KBM-7 (cell line): ENCODE results near the gene LCE5A.
"Not testable (repeated sequence)": the region's sequence is repeated elsewhere in the genome, so short reads cannot be mapped to it uniquely, and the experiment has no call there.

Experiments
- DNase-seq: peaks from one replicate; pipeline ENCODE4 v3.0.0-alpha.2; 2015
- in situ Hi-C: fragments of 300-500 bp; cut with MboI; formaldehyde crosslinking; loops from 2 replicates; pipeline ENCODE4 v1.14.3; 2020; ENCODE audit warnings: low sequenced_read_pairs, low pct_unique_long_range_greater_than_20kb, mixed read lengths

The LCE5A gene

DNA sequence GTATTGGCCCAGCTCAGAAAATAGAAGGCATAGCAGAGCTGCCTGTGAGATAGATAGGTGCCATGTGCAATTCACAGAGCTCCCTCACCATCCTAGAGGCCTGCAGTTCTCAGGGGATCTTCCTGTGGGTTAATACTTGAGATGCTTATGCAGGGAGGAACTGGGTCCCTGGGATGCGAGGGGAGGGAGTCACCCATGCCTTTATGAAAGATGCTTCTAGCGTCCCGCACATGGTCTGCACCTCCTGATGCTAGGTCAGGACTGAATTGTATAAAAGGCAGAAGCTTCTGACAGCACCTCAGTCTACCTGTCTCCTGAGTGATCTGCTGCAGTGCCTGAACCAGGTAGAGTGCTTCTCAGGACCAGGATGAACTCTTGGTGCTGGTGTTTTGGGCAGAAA lies at the start of gene LCE5A:
Gene LCE5A (plus strand): TSS at position 301 of the 400 bp plus-strand sequence. CDS start 732 bp downstream, outside the sequence.
- in situ Hi-C loops: no loop called here
- no peak for DNase-seq

DNA sequence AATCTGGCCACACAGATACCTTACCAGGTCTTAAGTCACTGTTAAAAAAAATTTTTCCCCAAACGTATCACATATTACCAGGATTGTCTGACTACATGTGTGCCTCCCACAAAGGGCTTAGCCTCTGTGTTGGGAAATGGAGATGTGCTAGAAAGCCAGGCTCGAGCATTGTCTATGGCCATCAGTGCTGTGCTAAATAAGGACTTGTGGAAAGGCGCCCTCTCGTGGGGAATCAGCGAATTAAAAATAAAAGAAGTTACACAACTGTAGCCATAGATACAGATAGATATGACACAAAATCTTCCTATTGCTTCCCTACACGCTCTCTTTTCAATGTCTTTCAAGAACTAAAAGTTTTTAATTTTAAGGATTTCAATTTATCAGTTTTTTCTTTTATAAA lies 49.1 kb upstream of the LCE5A start:
- in situ Hi-C loops: no loop called here
- DNase-seq: peak; percentile 62

GRCh38 chr1:152462636-152463035 lies 48.0 kb upstream of the LCE5A start:
- DNase-seq: no peak
- in situ Hi-C loops: no loop called here

- no peak for DNase-seq
- in situ Hi-C loops: no loop called here
Measured at GRCh38 chr1:152466217-152466616, 44.4 kb upstream of the LCE5A start.

DNA sequence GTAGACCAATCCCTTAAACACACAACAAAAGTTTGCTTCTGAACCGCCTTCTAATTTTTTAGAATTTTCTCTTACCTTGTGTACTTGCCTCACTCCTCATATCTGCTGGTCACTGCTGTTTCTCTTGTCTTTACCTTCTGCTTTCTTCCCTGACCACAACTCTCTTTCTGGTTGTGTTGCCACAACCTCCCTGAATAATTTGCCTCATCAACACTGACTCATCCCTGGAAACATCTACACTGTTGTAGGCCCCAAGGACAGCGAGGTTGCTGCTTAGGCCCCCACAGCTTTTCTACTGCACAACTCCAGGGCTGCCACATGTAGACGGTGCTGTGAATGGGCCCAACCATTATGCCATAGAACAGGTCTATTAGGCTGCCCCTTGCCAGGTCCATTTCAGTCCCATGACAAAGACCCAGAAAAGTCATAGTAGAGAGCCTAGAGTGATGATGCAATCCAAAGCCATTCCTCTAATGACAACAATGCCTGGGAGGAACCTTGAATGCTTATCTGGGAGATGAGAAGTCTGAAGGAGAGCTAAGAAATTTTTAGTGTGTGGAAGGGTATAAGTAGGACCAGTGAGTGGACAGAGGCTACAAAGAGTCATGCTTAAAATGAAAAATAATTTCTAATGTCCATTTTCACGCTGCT lies 36.6 kb upstream of the LCE5A start:
- in situ Hi-C loops: no loop called here
- DNase-seq: no peak

DNA sequence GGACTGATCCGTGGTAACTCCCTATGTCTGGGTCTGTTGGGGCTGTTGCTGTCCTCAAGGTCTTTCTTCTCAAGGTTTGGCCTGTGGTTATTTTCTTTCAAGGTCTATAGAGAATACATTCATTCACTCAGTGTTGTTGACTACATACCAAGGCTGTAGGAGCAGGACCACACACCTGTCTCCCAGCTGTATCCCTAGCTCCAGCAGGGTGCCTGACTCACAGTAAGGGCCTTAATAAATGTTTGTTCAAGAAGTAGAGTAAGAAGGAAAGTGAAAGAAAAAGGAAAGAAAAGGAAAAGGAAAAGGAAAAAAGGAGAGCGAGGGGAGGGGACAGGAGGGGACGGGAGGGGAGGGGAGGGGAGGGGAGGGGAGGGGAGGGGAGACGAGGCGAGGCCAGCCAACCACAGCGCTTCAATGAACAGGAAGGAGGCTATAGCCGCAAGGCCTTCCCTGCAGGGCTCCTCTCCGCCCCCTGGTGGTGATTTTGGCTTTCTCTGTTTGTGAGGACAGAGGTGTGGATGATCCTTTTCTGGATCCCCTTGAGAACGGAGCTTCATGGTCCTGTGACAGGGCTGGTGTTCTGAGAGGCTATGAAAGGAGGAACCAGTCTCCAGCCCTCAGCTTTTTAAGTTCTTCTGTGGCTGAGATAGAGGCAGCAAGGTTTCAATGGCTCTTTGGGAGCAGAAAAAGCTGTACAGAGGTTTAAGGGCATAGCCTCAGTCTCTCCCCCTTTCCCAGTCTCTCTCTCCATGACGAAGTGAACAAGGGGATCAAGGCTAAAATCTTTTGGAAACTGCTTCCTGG lies 30.6 kb upstream of the LCE5A start:
- DNase-seq: peak; percentile 45
- in situ Hi-C loops: no loop called here

DNA sequence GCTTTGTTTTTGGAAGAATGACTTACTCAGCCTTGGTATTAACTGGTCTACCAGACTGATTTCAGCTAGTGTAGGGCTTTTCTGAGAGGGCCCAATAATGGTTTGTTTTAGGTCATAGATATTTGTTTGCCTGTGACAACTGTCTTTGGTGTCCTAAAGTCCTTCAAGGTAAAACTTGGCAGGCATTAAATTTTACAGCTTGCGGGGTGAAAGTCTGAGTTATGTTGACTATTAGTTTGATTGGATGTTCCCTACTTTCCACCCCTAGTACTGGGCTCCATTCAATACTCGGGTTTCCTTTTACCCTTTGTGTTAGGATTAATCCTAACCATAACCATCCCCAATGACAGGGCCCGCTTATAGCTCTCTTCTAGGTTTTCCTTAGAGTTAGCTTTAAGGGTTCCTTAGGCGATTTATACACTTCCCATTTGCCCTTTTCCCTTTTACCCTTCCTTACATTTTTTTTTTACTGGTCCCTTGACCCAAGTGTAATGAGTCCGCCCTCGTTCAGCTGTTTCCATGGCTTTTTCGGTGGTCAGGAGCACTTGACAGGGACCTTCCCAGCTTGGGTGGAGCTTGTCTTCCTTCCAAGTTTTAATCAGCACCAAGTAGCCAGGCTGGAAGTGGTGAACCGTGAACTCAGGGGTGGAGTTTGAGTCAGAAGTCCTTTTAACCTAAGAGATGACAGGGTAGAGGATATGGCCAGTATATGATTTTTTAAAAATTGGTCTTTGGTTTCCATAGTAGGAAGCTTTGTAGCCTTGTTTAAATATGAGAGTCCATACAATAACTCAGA lies 28.5 kb upstream of the LCE5A start:
- no peak for DNase-seq
- in situ Hi-C loops: no loop called here

GRCh38 chr1:152486400-152487006 lies 24.1 kb upstream of the LCE5A start:
- in situ Hi-C loops: no loop called here
- no peak for DNase-seq

DNA sequence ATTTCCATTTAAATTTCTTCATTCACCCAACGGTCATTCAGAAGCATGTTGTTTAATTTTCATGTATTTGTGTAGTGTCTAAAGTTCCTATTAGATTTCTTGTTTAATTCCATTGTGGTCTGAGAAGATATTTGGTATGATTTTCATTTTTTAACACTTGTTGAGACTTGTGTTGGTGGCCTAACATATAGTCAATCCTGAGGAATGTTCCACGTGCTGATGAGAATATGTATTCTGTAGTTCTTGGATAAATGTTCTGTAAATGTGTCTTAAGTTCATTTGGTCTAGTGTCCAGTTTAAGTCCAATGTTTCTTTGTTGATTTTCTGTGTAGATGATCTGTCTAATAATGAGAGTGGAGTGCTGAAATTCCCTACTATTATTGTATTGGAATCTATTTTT lies 22.7 kb upstream of the LCE5A start:
- no peak for DNase-seq
- in situ Hi-C loops: no loop called here

DNA sequence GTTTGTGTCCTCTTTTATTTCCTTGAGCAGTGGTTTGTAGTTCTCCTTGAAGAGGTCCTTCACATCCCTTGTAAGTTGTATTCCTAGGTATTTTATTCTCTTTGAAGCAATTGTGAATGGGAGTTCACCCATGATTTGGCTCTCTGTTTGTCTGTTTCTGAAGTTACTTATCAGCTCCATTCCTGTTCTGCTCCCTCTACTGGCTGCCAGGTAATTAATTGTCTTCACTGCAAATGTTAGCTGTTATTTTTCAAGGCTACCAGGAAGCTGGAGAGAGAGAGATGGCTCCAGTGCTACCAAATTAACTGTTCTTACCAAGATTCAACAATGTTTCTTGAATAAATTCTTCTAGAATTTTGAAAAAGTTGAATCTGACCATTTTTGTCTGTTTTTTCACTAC lies 19.1 kb upstream of the LCE5A start:
- in situ Hi-C loops: not testable (repeated sequence)
- DNase-seq: peak; percentile 24

GRCh38 chr1:152495066-152495675 lies 15.4 kb upstream of the LCE5A start:
- in situ Hi-C loops: no loop called here

GRCh38 chr1:152497273-152497672 lies 13.3 kb upstream of the LCE5A start:
- in situ Hi-C loops: no loop called here
- DNase-seq: no peak

More at GRCh38 chr1:152495066-152495675, 15.4 kb upstream of the LCE5A start:
- peak; percentile 54 for DNase-seq

DNA sequence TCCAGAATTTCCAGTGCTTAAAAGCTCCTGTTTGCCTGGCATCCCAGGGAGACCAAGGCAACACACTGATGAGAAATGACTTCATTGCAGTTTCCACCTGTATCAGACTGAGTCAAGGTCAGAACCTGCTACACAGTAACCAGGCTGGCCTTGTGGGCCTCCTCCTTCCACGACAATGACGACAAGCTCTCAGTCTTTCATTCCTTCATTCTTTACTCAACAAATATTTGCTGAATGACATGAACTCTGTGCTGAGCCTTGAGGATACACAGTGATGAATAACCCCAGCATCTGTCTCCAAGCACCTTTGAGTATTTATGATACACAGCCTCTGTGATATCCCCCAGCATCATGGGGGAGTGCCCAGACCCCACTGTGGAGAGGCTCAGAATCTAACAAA lies 8.9 kb upstream of the LCE5A start:
- in situ Hi-C loops: no loop called here
- DNase-seq: no peak

GRCh38 chr1:152502496-152503180 lies 8.0 kb upstream of the LCE5A start:
- in situ Hi-C loops: no loop called here

DNA sequence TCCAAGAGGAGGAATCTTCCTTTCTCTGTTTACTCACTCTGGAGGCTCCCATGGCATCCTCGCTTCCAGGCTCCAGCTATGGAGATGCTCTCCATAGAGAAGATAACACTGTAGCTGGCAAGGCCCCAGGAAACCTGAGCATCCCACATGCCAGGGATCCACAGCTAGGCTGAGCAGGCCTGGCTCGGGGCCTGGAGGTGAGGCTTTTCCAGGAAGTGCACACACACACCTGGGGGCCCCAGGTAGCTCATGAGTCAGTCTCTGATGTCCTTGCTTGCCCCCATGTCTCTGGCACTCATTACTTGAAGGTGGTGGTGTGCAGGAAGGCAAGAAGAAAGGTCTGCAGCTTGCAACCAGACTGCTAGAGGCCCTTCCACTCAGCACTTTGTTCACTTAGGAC lies 5.5 kb upstream of the LCE5A start:
- in situ Hi-C loops: no loop called here
- DNase-seq: no peak

More at GRCh38 chr1:152502496-152503180, 8.0 kb upstream of the LCE5A start:
- DNase-seq: no peak

- in situ Hi-C loops: no loop called here
- DNase-seq: no peak
Measured at GRCh38 chr1:152506899-152507498, 3.6 kb upstream of the LCE5A start.

DNA sequence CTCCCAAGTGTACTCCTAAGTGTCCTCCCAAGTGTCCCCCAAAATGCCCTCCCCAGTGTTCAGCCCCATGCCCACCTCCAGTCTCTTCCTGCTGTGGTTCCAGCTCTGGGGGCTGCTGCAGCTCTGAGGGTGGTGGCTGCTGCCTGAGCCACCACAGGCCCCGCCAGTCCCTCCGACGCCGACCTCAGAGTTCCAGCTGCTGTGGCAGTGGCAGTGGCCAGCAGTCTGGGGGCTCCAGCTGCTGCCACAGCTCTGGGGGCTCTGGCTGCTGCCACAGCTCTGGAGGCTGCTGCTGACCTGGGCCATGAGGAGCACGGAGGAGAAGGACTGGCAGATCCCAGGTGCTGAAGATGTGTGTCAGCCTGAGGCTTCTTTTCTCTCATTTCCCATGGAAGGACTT lies 993 bp downstream of the LCE5A start:
- DNase-seq: no peak
- in situ Hi-C loops: no loop called here

GRCh38 chr1:152513081-152513480 lies 2.5 kb downstream of the LCE5A start:
- no peak for DNase-seq
- in situ Hi-C loops: no loop called here
